ENCODE measurements around the gene PLA2R1.

The PLA2R1 gene

GRCh38 chr2:159925975-159926374 lies 136.4 kb downstream of the PLA2R1 start:
- DNase-seq, result no peak

- DNase-seq, result no peak
Observed at GRCh38 chr2:159922563-159922962, 139.9 kb downstream of the PLA2R1 start.

- peak; percentile 91 to 92 for DNase-seq
Observed at GRCh38 chr2:159921752-159922404, 140.5 kb downstream of the PLA2R1 start.

GRCh38 chr2:159916511-159916910 lies 145.9 kb downstream of the PLA2R1 start:
- no peak for DNase-seq

GRCh38 chr2:159913900-159914299 lies 148.5 kb downstream of the PLA2R1 start:
- DNase-seq, result no peak

- no peak for DNase-seq
Observed at GRCh38 chr2:159912580-159912979, 149.8 kb downstream of the PLA2R1 start.

GRCh38 chr2:159910951-159911350 lies 151.5 kb downstream of the PLA2R1 start:
- DNase-seq, result no peak

- no peak for DNase-seq
Observed at GRCh38 chr2:159908623-159909022, 153.8 kb downstream of the PLA2R1 start.

- no peak for DNase-seq
Observed at GRCh38 chr2:159907909-159908308, 154.5 kb downstream of the PLA2R1 start.

GRCh38 chr2:159905926-159906714 lies 156.3 kb downstream of the PLA2R1 start:
- no peak for DNase-seq

- DNase-seq, result no peak
Observed at GRCh38 chr2:159904959-159905305, 157.5 kb downstream of the PLA2R1 start.

GRCh38 chr2:159904127-159904958 lies 158.1 kb downstream of the PLA2R1 start, which contains the start of gene LY75:
TSS of gene LY75 (minus strand) at chr2:159904756.
- peak; percentile 83 to 87 for DNase-seq

GRCh38 chr2:159903443-159904126 lies 158.8 kb downstream of the PLA2R1 start:
- peak; percentile 59 to 65 for DNase-seq

- no peak for DNase-seq
Observed at GRCh38 chr2:159902722-159903121, 159.7 kb downstream of the PLA2R1 start.

GRCh38 chr2:159900343-159900742 lies 162.1 kb downstream of the PLA2R1 start:
- no peak for DNase-seq

GRCh38 chr2:159898441-159898840 lies 164.0 kb downstream of the PLA2R1 start:
- DNase-seq, result no peak

- DNase-seq, result no peak
Observed at GRCh38 chr2:159897720-159898119, 164.7 kb downstream of the PLA2R1 start.

GRCh38 chr2:159897081-159897480 lies 165.3 kb downstream of the PLA2R1 start:
- no peak for DNase-seq

- no peak for DNase-seq
Observed at GRCh38 chr2:159895258-159896065, 167.0 kb downstream of the PLA2R1 start.

- DNase-seq, result no peak
Observed at GRCh38 chr2:159894145-159894838, 168.1 kb downstream of the PLA2R1 start.

Data from activated CD4-positive, alpha-beta T cell treated with anti-CD3 and anti-CD28 coated beads, Interleukin-2, amount 50 U/mL, for 48 hours (primary cell).